CD14-positive monocyte (primary cell): ENCODE results near the gene DNAAF2. TPM values are rescaled to one million over a fixed set of nuclear protein-coding genes. Genes with fewer than 3 reads are reported as not detected.
"Not testable (repeated sequence)": the region's sequence is repeated elsewhere in the genome, so short reads cannot be mapped to it uniquely, and the experiment has no call there.

Source experiments
- DNase-seq, 3 donors: peaks; one replicate each; pipeline ENCODE4 v3.0.0-alpha.2; 2011 to 2022
- H2AFZ ChIP-seq: 2 replicates; pipeline ENCODE4 v1.6.0; 2012; ENCODE audit warnings: mild to moderate bottlenecking, low read depth, low read length, inconsistent platforms; ENCODE audit not compliant: insufficient read depth, poor library complexity, severe bottlenecking
- H3K27ac ChIP-seq, 2 donors: 1 replicate in 1 of 2; 2 replicates in 1 of 2; pipeline ENCODE4 v1.5.1; 2012 to 2013; ENCODE audit warnings: low read length in 2 of 2, control low read depth in 1 of 2, inconsistent platforms in 1 of 2, low read depth in 1 of 2, mild to moderate bottlenecking in 1 of 2
- H3K27me3 ChIP-seq, 2 donors: one replicate each; pipeline versions ENCODE4 v1.6.0 to v1.6.1; 2011 to 2013; ENCODE audit warnings: low read length in 2 of 2; ENCODE audit not compliant: control insufficient read depth in 2 of 2, insufficient read depth in 2 of 2
- H3K36me3 ChIP-seq, 2 donors: replicated peaks in 1 of 2; 1 replicate in 1 of 2; 2 replicates in 1 of 2; pipeline versions ENCODE4 v1.5.1 to v1.6.1; 2012 to 2013; ENCODE audit warnings: low read length in 2 of 2, control low read depth in 1 of 2, inconsistent platforms in 1 of 2, mild to moderate bottlenecking in 1 of 2; ENCODE audit not compliant: insufficient read depth in 2 of 2, control insufficient read depth in 1 of 2
- H3K4me1 ChIP-seq, 2 donors: 1 replicate in 1 of 2; 2 replicates in 1 of 2; pipeline versions ENCODE4 v1.5.1 to v1.6.1; 2012 to 2013; ENCODE audit warnings: low read length in 2 of 2, control low read depth in 1 of 2, inconsistent platforms in 1 of 2, mild to moderate bottlenecking in 1 of 2, moderate library complexity in 1 of 2; ENCODE audit not compliant: insufficient read depth in 2 of 2, control insufficient read depth in 1 of 2
- H3K4me2 ChIP-seq: replicated peaks from 2 replicates; pipeline ENCODE3; 2012; ENCODE audit warnings: low read length, moderate library complexity, mild to moderate bottlenecking; ENCODE audit not compliant: poor library complexity, severe bottlenecking; ENCODE audit errors: extremely low read depth
- H3K4me3 ChIP-seq, 3 experiments: fragments of 200-600 bp in 1 of 3; sonication (generic) in 1 of 3; replicated peaks in 1 of 3; 1 replicate in 2 of 3; 2 replicates in 1 of 3; pipeline ENCODE4 v1.5.1; 2011 to 2013; ENCODE audit warnings: low read length in 3 of 3, mild to moderate bottlenecking in 3 of 3, control low read depth in 2 of 3, low read depth in 2 of 3, inconsistent platforms in 1 of 3, moderate library complexity in 1 of 3
- H3K79me2 ChIP-seq: 2 replicates; pipeline ENCODE4 v1.6.0; 2012; ENCODE audit warnings: mild to moderate bottlenecking, control low read depth, inconsistent platforms, low read length, moderate library complexity; ENCODE audit not compliant: insufficient read depth
- H3K9ac ChIP-seq: 2 replicates; pipeline ENCODE4 v1.6.0; 2017; ENCODE audit warnings: low read length, mild to moderate bottlenecking; ENCODE audit not compliant: insufficient read depth, poor library complexity, severe bottlenecking
- H3K9me3 ChIP-seq, 2 donors: replicated peaks in 1 of 2; 1 replicate in 1 of 2; 2 replicates in 1 of 2; pipeline versions ENCODE4 v1.5.1 to v1.6.1; 2012 to 2013; ENCODE audit warnings: low read length in 2 of 2, control low read depth in 1 of 2; ENCODE audit not compliant: control insufficient read depth in 1 of 2, insufficient read depth in 1 of 2
- H4K20me1 ChIP-seq: 2 replicates; pipeline ENCODE4 v1.6.0; 2012; ENCODE audit warnings: mild to moderate bottlenecking, low read length, control low read depth, moderate library complexity; ENCODE audit not compliant: insufficient read depth
- H3K27ac Mint-ChIP-seq, 7 donors: one replicate each; pipeline ENCODE4 v1.8.0; 2020; ENCODE audit warnings: mild to moderate bottlenecking in 7 of 7, mixed read lengths in 7 of 7, moderate library complexity in 6 of 7, inconsistent platforms in 2 of 7
- H3K27me3 Mint-ChIP-seq, 3 donors: one replicate each; pipeline ENCODE4 v1.8.0; 2021 to 2022; ENCODE audit warnings: low read depth in 3 of 3, mild to moderate bottlenecking in 3 of 3, mixed read lengths in 3 of 3, moderate library complexity in 3 of 3, inconsistent platforms in 1 of 3
- H3K36me3 Mint-ChIP-seq, 2 donors: one replicate each; pipeline ENCODE4 v1.8.0; 2020; ENCODE audit warnings: mixed read lengths in 2 of 2, inconsistent platforms in 1 of 2, mild to moderate bottlenecking in 1 of 2
- H3K4me1 Mint-ChIP-seq: one replicate; pipeline ENCODE4 v1.8.0; 2020; ENCODE audit warnings: mild to moderate bottlenecking, mixed read lengths
- H3K4me3 Mint-ChIP-seq, 2 donors: one replicate each; pipeline ENCODE4 v1.8.0; 2020; ENCODE audit warnings: mild to moderate bottlenecking in 2 of 2, mixed read lengths in 2 of 2, moderate library complexity in 1 of 2
- H3K9me3 Mint-ChIP-seq, 7 donors: one replicate each; pipeline ENCODE4 v1.8.0; 2020 to 2022; ENCODE audit warnings: mixed read lengths in 7 of 7, mild to moderate bottlenecking in 6 of 7, moderate library complexity in 6 of 7, inconsistent platforms in 2 of 7
- CTCF ChIP-seq: fragments of 200-600 bp; IDR thresholded peaks from one replicate; pipeline ENCODE4 v1.8.0; 2022; ENCODE audit warnings: antibody characterized with exemption, mild to moderate bottlenecking
- WGBS: methylation state at CpG from one replicate; pipeline ENCODE4 v1.1.5; 2013; ENCODE audit warnings: missing lambda C conversion rate; ENCODE audit not compliant: insufficient coverage; 5-methylcytosine and 5-hydroxymethylcytosine counted together
- intact Hi-C, 2 donors: fragments of 100-400 bp; cut with micrococcal nuclease; formaldehyde crosslinking; loops; one replicate each; pipeline versions ENCODE4 v1.15.0 to v1.15.1; 2023
- polyA plus RNA-seq, 3 donors: library from polyadenylated mRNA; depleted of rRNA in 1 of 3; unstranded in 2 of 3; stranded (reverse) in 1 of 3; fragments of 300-500 nt in 2 of 3; fragments of >200 nt in 1 of 3; fragmentation: Illumina TruSeq in 2 of 3; gene quantifications; 1 replicate in 2 of 3; 2 replicates in 1 of 3; pipeline ENCODE4 v1.2.3, GENCODE V29; 2012 to 2021

The DNAAF2 gene
- polyA plus RNA-seq, 3 donors, result 1.9 to 6.9 (median 6.8) TPM

- Histone ChIP-seq H4K20me1 (peaks cover 48% of the 10 kb centered on the region), H3K79me2 (peaks cover 77% of the 10 kb centered on the region), H3K9me3 (no peaks in the 10 kb centered on the region), H3K27me3 (no peaks in the 10 kb centered on the region), H3K27ac (peak within 1 kb of the TSS; percentile 94 to 95), H3K36me3 (peaks cover 11 to 35% of the 10 kb centered on the region in 2 donors), H3K4me1 (peaks cover 30 to 51% of the 10 kb centered on the region in 2 donors), H3K4me3 (peak within 1 kb of the TSS; percentile 75 to 81 (median 78)), H3K4me2 (peak within 1 kb of the TSS; percentile 78), H3K9ac (peak within 1 kb of the TSS; percentile 86), H2AFZ (peak within 1 kb of the TSS; percentile 80)
- Mint-ChIP-seq H3K36me3 (peaks cover 25 to 48% of the 10 kb centered on the region in 2 donors), H3K27me3 (no peaks in the 10 kb centered on the region), H3K27ac (peak within 1 kb of the TSS; percentile 97 to 99 (median 99)), H3K4me1 (peaks cover 50% of the 10 kb centered on the region), H3K9me3 (peaks cover 0 to 2% (median 0%) of the 10 kb centered on the region in 7 donors), H3K4me3 (peak within 1 kb of the TSS; percentile 92 to 98)
- intact Hi-C loops, result loop anchor here (5.0 kb wide), 2 partner anchors 33 to 147 kb away; partner anchors contain the start of genes RPS29 (in 2 of the 2) and KLHDC2 (in 1 of the 2)
- DNase-seq, result peak; percentile 98
- peak; percentile 27 for TF ChIP-seq CTCF
- under 1% methylated on average over 85 of the region's 85 CpGs for WGBS
These were observed 14.6 kb downstream of the DNAAF2 start, which contains the start of the genes MGAT2 and RPL36AL for GRCh38 chr14:49620182-49621113. MGAT2 (plus strand) TSS chr14:49620799; CDS start chr14:49621269, 470 bp downstream. RPL36AL (minus strand) TSS chr14:49620626; CDS start chr14:49619104, 1,522 bp downstream.

GRCh38 chr14:49619730-49620129, 15.3 kb downstream of the DNAAF2 start:
- H3K27me3 ChIP-seq, result no peaks in the 10 kb centered on the region
- peak overlapping the region; percentile 80 for H2AFZ ChIP-seq
- DNase-seq, result no peak
- H4K20me1 ChIP-seq, result peaks cover 48% of the 10 kb centered on the region
- TF ChIP-seq CTCF, result no peak
- peak overlapping the region; percentile 78 for H3K4me2 ChIP-seq
- H3K4me3 ChIP-seq, result peak overlapping the region; percentile 75 to 81 (median 78)
- peak overlapping the region; percentile 97 to 99 (median 99) for H3K27ac Mint-ChIP-seq
- H3K27me3 Mint-ChIP-seq, result no peaks in the 10 kb centered on the region
- peaks cover 30 to 51% of the 10 kb centered on the region in 2 donors for H3K4me1 ChIP-seq
- peak overlapping the region; percentile 94 to 95 for H3K27ac ChIP-seq
- peaks cover 11 to 35% of the 10 kb centered on the region in 2 donors for H3K36me3 ChIP-seq
- 0% methylated on average over 7 of the region's 11 CpGs for WGBS
- peak overlapping the region; percentile 86 for H3K9ac ChIP-seq
- peaks cover 0 to 2% (median 0%) of the 10 kb centered on the region in 7 donors for H3K9me3 Mint-ChIP-seq
- peaks cover 25 to 51% of the 10 kb centered on the region in 2 donors for H3K36me3 Mint-ChIP-seq
- no peaks in the 10 kb centered on the region for H3K9me3 ChIP-seq
- H3K4me3 Mint-ChIP-seq, result peak overlapping the region; percentile 92 to 98
- intact Hi-C loops, result loop anchor here (5.0 kb wide), 2 partner anchors 32 to 148 kb away; partner anchors contain the start of genes RPS29 (in 2 of the 2) and KLHDC2 (in 1 of the 2)
- peaks cover 77% of the 10 kb centered on the region for H3K79me2 ChIP-seq
- peaks cover 50% of the 10 kb centered on the region for H3K4me1 Mint-ChIP-seq

DNA sequence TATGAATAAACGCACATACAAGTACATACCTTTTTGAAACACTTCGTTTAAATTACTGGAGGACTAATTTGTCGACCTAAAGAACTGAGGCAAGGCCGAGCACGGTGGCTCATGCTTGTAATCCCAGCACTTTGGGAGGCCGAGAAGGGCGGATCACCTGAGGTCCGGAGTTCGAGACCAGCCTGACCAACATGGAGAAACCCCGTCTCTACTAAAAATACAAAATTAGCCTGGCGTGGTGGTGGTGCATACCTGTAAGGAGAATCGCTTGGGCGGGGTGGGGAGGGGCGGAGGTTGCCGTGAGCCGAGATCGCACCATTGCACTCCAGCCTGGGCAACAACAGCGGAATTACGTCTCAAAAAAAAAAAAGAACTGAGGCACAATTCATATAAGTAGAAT, 15.8 kb downstream of the DNAAF2 start:
- 93% methylated on average over 12 of the region's 19 CpGs for WGBS

More for the DNA sequence above, 15.8 kb downstream of the DNAAF2 start:
- Histone ChIP-seq H3K4me2 (peak overlapping the region; percentile 78), H3K36me3 (peaks cover 11 to 38% of the 10 kb centered on the region in 2 donors), H3K4me3 (peak overlapping the region in 2 of 3 experiments; percentile 78 to 81), H3K79me2 (peaks cover 73% of the 10 kb centered on the region), H3K27ac (peak overlapping the region in 1 of 2 donors; percentile 94), H3K4me1 (peaks cover 29 to 49% of the 10 kb centered on the region in 2 donors), H3K9ac (peak overlapping the region; percentile 86), H4K20me1 (peaks cover 44% of the 10 kb centered on the region)
- H3K9me3 ChIP-seq, DNase-seq, H2AFZ ChIP-seq, H3K27me3 Mint-ChIP-seq, H3K27me3 ChIP-seq, intact Hi-C loops, H3K9me3 Mint-ChIP-seq: not testable (repeated sequence)
- Mint-ChIP-seq H3K36me3 (peaks cover 25 to 54% of the 10 kb centered on the region in 2 donors), H3K27ac (peak overlapping the region; percentile 97 to 99 (median 99)), H3K4me3 (peak overlapping the region; percentile 92 to 98), H3K4me1 (peaks cover 48% of the 10 kb centered on the region)
